Stimulated activated naive CD8-positive, alpha-beta T cell treated with anti-CD3 and anti-CD28 coated beads, Interleukin-15, Interleukin-2, amounts not matched to agents 100 ng/mL and 50 ng/mL, for 24 hours (primary cell): ENCODE measurements around the gene ARHGEF3.
A peak's percentile ranks its signal among the peaks of the same experiment; 100 is the strongest.

ENCODE experiments used
- H3K27ac Mint-ChIP-seq: one replicate; pipeline ENCODE4 v1.8.0; 2021; ENCODE audit warnings: mild to moderate bottlenecking, mixed read lengths
- H3K27me3 Mint-ChIP-seq: one replicate; pipeline ENCODE4 v1.8.0; 2021; ENCODE audit warnings: mixed read lengths
- H3K36me3 Mint-ChIP-seq: one replicate; pipeline ENCODE4 v1.8.0; 2021; ENCODE audit warnings: low read depth, mixed read lengths
- H3K4me1 Mint-ChIP-seq: one replicate; pipeline ENCODE4 v1.8.0; 2021; ENCODE audit warnings: low read depth, mixed read lengths
- H3K4me3 Mint-ChIP-seq: one replicate; pipeline ENCODE4 v1.8.0; 2021; ENCODE audit warnings: mild to moderate bottlenecking, mixed read lengths
- H3K9me3 Mint-ChIP-seq: one replicate; pipeline ENCODE4 v1.8.0; 2021; ENCODE audit warnings: mixed read lengths

Gene ARHGEF3

GRCh38 chr3:56775838-56776555 lies 25.8 kb downstream of the ARHGEF3 start:
- Mint-ChIP-seq H3K36me3 (peaks cover 74% of the 10 kb centered on the region), H3K4me3 (no peak overlapping the region), H3K4me1 (peaks cover 91% of the 10 kb centered on the region), H3K9me3 (no peaks in the 10 kb centered on the region), H3K27ac (peak overlapping the region; percentile 81), H3K27me3 (no peaks in the 10 kb centered on the region)

- Mint-ChIP-seq H3K36me3 (peaks cover 70% of the 10 kb centered on the region), H3K27ac (peak overlapping the region; percentile 81), H3K9me3 (no peaks in the 10 kb centered on the region), H3K4me1 (peaks cover 86% of the 10 kb centered on the region), H3K27me3 (no peaks in the 10 kb centered on the region), H3K4me3 (no peak overlapping the region)
Measured at GRCh38 chr3:56775445-56775837, 26.3 kb downstream of the ARHGEF3 start.

- H3K27ac Mint-ChIP-seq: peak overlapping the region; percentile 54
- H3K4me3 Mint-ChIP-seq: no peak overlapping the region
- no peaks in the 10 kb centered on the region for H3K9me3 Mint-ChIP-seq
- H3K4me1 Mint-ChIP-seq: peaks cover 78% of the 10 kb centered on the region
- no peaks in the 10 kb centered on the region for H3K27me3 Mint-ChIP-seq
- peaks cover 67% of the 10 kb centered on the region for H3K36me3 Mint-ChIP-seq
Measured at GRCh38 chr3:56773986-56774385, 27.8 kb downstream of the ARHGEF3 start.

- no peaks in the 10 kb centered on the region for H3K9me3 Mint-ChIP-seq
Measured at GRCh38 chr3:56772952-56773938, 28.5 kb downstream of the ARHGEF3 start.

GRCh38 chr3:56771376-56771775 lies 30.4 kb downstream of the ARHGEF3 start:
- H3K9me3 Mint-ChIP-seq: no peaks in the 10 kb centered on the region
- H3K27ac Mint-ChIP-seq: peak overlapping the region; percentile 79
- no peaks in the 10 kb centered on the region for H3K27me3 Mint-ChIP-seq
- peaks cover 71% of the 10 kb centered on the region for H3K36me3 Mint-ChIP-seq
- H3K4me3 Mint-ChIP-seq: no peak overlapping the region
- H3K4me1 Mint-ChIP-seq: peaks cover 67% of the 10 kb centered on the region

More at GRCh38 chr3:56772952-56773938, 28.5 kb downstream of the ARHGEF3 start:
- H3K4me1 Mint-ChIP-seq: peaks cover 79% of the 10 kb centered on the region
- H3K36me3 Mint-ChIP-seq: peaks cover 70% of the 10 kb centered on the region
- peak overlapping the region; percentile 54 for H3K27ac Mint-ChIP-seq
- no peaks in the 10 kb centered on the region for H3K27me3 Mint-ChIP-seq
- no peak overlapping the region for H3K4me3 Mint-ChIP-seq

- Mint-ChIP-seq H3K27ac (peak overlapping the region; percentile 72), H3K36me3 (peaks cover 77% of the 10 kb centered on the region), H3K27me3 (no peaks in the 10 kb centered on the region), H3K9me3 (no peaks in the 10 kb centered on the region), H3K4me3 (no peak overlapping the region), H3K4me1 (peaks cover 70% of the 10 kb centered on the region)
Measured at GRCh38 chr3:56769116-56769707, 32.5 kb downstream of the ARHGEF3 start.

- Mint-ChIP-seq H3K27me3 (no peaks in the 10 kb centered on the region), H3K27ac (peak overlapping the region; percentile 82), H3K4me1 (peaks cover 81% of the 10 kb centered on the region), H3K36me3 (peaks cover 74% of the 10 kb centered on the region), H3K9me3 (no peaks in the 10 kb centered on the region), H3K4me3 (peak overlapping the region; percentile 29)
Measured at GRCh38 chr3:56764904-56765547, 36.7 kb downstream of the ARHGEF3 start.

- Mint-ChIP-seq H3K9me3 (no peaks in the 10 kb centered on the region), H3K27ac (peak overlapping the region; percentile 82), H3K4me1 (peaks cover 84% of the 10 kb centered on the region), H3K27me3 (no peaks in the 10 kb centered on the region), H3K4me3 (peak overlapping the region; percentile 57), H3K36me3 (peaks cover 73% of the 10 kb centered on the region)
Measured at GRCh38 chr3:56764184-56764583, 37.6 kb downstream of the ARHGEF3 start.

GRCh38 chr3:56763233-56763632 lies 38.5 kb downstream of the ARHGEF3 start:
- no peaks in the 10 kb centered on the region for H3K27me3 Mint-ChIP-seq
- peaks cover 85% of the 10 kb centered on the region for H3K4me1 Mint-ChIP-seq
- peaks cover 69% of the 10 kb centered on the region for H3K36me3 Mint-ChIP-seq
- no peaks in the 10 kb centered on the region for H3K9me3 Mint-ChIP-seq
- peak overlapping the region; percentile 89 for H3K27ac Mint-ChIP-seq
- no peak overlapping the region for H3K4me3 Mint-ChIP-seq

GRCh38 chr3:56762718-56763117 lies 39.0 kb downstream of the ARHGEF3 start:
- peak overlapping the region; percentile 89 for H3K27ac Mint-ChIP-seq
- no peaks in the 10 kb centered on the region for H3K9me3 Mint-ChIP-seq
- no peaks in the 10 kb centered on the region for H3K27me3 Mint-ChIP-seq
- peaks cover 88% of the 10 kb centered on the region for H3K4me1 Mint-ChIP-seq
- peaks cover 69% of the 10 kb centered on the region for H3K36me3 Mint-ChIP-seq
- peak overlapping the region; percentile 38 for H3K4me3 Mint-ChIP-seq

- H3K4me3 Mint-ChIP-seq: peak overlapping the region; percentile 38
- peaks cover 92% of the 10 kb centered on the region for H3K4me1 Mint-ChIP-seq
- no peaks in the 10 kb centered on the region for H3K27me3 Mint-ChIP-seq
- peaks cover 72% of the 10 kb centered on the region for H3K36me3 Mint-ChIP-seq
- peak overlapping the region; percentile 89 for H3K27ac Mint-ChIP-seq
- no peaks in the 10 kb centered on the region for H3K9me3 Mint-ChIP-seq
Measured at GRCh38 chr3:56761887-56762651, 39.7 kb downstream of the ARHGEF3 start.

- H3K36me3 Mint-ChIP-seq: peaks cover 72% of the 10 kb centered on the region
- H3K4me1 Mint-ChIP-seq: peaks cover 93% of the 10 kb centered on the region
- peak overlapping the region; percentile 30 for H3K27ac Mint-ChIP-seq
- H3K27me3 Mint-ChIP-seq: no peaks in the 10 kb centered on the region
- H3K9me3 Mint-ChIP-seq: no peaks in the 10 kb centered on the region
- no peak overlapping the region for H3K4me3 Mint-ChIP-seq
Measured at GRCh38 chr3:56761023-56761422, 40.7 kb downstream of the ARHGEF3 start.

- H3K36me3 Mint-ChIP-seq: peaks cover 72% of the 10 kb centered on the region
- no peaks in the 10 kb centered on the region for H3K27me3 Mint-ChIP-seq
- H3K27ac Mint-ChIP-seq: peak overlapping the region; percentile 95
- H3K4me3 Mint-ChIP-seq: peak overlapping the region; percentile 68
- peaks cover 93% of the 10 kb centered on the region for H3K4me1 Mint-ChIP-seq
- no peaks in the 10 kb centered on the region for H3K9me3 Mint-ChIP-seq
Measured at GRCh38 chr3:56759532-56759931, 42.2 kb downstream of the ARHGEF3 start.

- H3K4me1 Mint-ChIP-seq: peaks cover 93% of the 10 kb centered on the region
- H3K36me3 Mint-ChIP-seq: peaks cover 68% of the 10 kb centered on the region
- no peaks in the 10 kb centered on the region for H3K27me3 Mint-ChIP-seq
- no peaks in the 10 kb centered on the region for H3K9me3 Mint-ChIP-seq
- peak overlapping the region; percentile 78 for H3K4me3 Mint-ChIP-seq
- H3K27ac Mint-ChIP-seq: peak overlapping the region; percentile 95
Measured at GRCh38 chr3:56758539-56758981, 43.2 kb downstream of the ARHGEF3 start.
